Fibroblast of mammary gland (primary cell): ENCODE results near the gene CPLX1.

ENCODE experiments used
- DNase-seq: peaks from one replicate; pipeline ENCODE4 v3.0.0-alpha.2; 2010; ENCODE audit warnings: low read depth
- H3K4me3 ChIP-seq: 2 replicates; pipeline ENCODE4 v1.5.1; 2011; ENCODE audit warnings: low read depth, mild to moderate bottlenecking, low read length, moderate library complexity; ENCODE audit not compliant: control insufficient read depth
- TF ChIP-seq, protein P1 (sequence below): conservative IDR thresholded peaks from 2 replicates; pipeline ENCODE4 v1.5.1; 2011; ENCODE audit warnings: low read depth, low read length, inconsistent platforms; ENCODE audit not compliant: control insufficient read depth, insufficient read depth

The CPLX1 gene

GRCh38 chr4:869776-870175 is 43.8 kb upstream of the CPLX1 start:
- TF ChIP-seq, protein P1, sequence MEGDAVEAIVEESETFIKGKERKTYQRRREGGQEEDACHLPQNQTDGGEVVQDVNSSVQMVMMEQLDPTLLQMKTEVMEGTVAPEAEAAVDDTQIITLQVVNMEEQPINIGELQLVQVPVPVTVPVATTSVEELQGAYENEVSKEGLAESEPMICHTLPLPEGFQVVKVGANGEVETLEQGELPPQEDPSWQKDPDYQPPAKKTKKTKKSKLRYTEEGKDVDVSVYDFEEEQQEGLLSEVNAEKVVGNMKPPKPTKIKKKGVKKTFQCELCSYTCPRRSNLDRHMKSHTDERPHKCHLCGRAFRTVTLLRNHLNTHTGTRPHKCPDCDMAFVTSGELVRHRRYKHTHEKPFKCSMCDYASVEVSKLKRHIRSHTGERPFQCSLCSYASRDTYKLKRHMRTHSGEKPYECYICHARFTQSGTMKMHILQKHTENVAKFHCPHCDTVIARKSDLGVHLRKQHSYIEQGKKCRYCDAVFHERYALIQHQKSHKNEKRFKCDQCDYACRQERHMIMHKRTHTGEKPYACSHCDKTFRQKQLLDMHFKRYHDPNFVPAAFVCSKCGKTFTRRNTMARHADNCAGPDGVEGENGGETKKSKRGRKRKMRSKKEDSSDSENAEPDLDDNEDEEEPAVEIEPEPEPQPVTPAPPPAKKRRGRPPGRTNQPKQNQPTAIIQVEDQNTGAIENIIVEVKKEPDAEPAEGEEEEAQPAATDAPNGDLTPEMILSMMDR, result no peak
- no peak overlapping the region for H3K4me3 ChIP-seq
- no peak for DNase-seq

GRCh38 chr4:868421-868820 is 42.5 kb upstream of the CPLX1 start:
- TF ChIP-seq, protein P1, result no peak
- no peak overlapping the region for H3K4me3 ChIP-seq
- DNase-seq, result no peak

DNA sequence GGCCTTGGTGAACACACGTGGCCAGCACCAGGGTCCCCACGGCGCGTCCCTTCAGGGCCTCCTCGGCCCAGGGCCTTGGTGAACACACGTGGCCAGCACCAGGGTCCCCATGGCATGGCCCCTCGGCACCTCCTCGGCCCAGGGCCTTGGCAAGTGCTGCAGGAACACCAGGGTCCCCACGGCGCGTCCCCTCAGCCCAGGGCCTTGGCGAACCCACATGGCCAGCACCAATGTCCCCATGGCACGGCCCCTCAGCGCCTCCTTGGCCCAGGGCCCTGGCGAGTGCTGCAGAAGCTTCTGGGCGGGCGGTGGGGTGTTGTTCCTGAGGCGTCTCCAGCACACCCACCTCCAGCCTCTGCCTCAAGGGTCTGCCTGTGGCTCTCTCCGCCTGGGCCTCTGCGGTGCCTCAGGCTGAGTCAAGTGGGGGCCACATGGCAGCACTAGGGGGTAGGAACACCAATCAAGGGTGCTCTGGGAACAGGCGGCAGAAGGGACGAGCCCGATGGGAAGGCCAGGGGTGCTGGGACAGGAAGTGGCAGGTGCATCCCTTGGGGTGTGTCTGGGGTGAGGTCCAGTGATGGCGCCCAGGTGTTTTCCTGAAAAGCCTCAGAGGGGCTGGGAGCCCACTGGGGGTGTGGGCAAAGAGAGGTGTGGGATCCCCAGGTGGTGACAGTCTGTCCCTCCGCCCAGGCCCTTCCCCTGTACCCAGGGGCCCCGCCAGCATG is 41.8 kb upstream of the CPLX1 start:
- no peak for DNase-seq
- no peak overlapping the region for H3K4me3 ChIP-seq
- TF ChIP-seq, protein P1, result no peak

- TF ChIP-seq, protein P1, result no peak
- no peak overlapping the region for H3K4me3 ChIP-seq
- peak; percentile 26 for DNase-seq
Observed at GRCh38 chr4:866761-867390, 40.9 kb upstream of the CPLX1 start.

- no peak for DNase-seq
- no peak overlapping the region for H3K4me3 ChIP-seq
- TF ChIP-seq, protein P1, result no peak
Observed at GRCh38 chr4:866068-866760, 40.3 kb upstream of the CPLX1 start.

GRCh38 chr4:865572-865971 is 39.6 kb upstream of the CPLX1 start:
- no peak overlapping the region for H3K4me3 ChIP-seq
- no peak for DNase-seq
- TF ChIP-seq, protein P1, result no peak
